Renal cortical epithelial cell (primary cell): ENCODE data around the gene ADAMTS2. TPM values are rescaled to one million over a fixed set of nuclear protein-coding genes. Genes with fewer than 3 reads are reported as not detected.

Experiments used
- DNase-seq: peaks from one replicate; pipeline ENCODE4 v3.0.0-alpha.2; 2011; ENCODE audit warnings: low read depth
- total RNA-seq: library from RNA; depleted of rRNA; stranded (reverse); fragments of >200 nt; gene quantifications from 2 replicates; pipeline ENCODE4 v1.2.3, GENCODE V29; 2014

ADAMTS2 gene
- total RNA-seq, 1 donor from 2014 or later: 4.2 TPM

DNA sequence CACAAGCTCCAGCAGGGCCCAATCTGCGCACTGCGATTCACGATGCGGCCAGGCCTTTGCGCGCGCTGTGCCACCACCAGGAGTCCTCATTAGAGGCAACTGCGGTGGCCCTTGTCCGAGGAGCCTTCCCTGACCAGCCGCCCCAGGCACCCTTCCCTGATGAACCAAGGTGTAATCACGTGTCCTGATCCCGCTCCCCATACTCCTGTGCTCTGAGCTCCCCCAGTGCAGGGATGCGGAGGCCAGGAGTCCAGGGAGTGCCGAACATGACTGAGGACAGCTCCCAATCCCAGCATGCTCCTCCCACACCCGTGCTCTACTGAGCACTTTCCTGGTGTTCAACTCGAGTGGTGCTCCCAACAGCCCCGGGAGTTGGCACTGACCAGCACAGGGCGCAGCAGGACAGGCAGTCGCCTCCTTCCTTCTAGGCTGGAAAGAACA is 150.3 kb downstream of the ADAMTS2 start:
- DNase-seq: no peak

DNA sequence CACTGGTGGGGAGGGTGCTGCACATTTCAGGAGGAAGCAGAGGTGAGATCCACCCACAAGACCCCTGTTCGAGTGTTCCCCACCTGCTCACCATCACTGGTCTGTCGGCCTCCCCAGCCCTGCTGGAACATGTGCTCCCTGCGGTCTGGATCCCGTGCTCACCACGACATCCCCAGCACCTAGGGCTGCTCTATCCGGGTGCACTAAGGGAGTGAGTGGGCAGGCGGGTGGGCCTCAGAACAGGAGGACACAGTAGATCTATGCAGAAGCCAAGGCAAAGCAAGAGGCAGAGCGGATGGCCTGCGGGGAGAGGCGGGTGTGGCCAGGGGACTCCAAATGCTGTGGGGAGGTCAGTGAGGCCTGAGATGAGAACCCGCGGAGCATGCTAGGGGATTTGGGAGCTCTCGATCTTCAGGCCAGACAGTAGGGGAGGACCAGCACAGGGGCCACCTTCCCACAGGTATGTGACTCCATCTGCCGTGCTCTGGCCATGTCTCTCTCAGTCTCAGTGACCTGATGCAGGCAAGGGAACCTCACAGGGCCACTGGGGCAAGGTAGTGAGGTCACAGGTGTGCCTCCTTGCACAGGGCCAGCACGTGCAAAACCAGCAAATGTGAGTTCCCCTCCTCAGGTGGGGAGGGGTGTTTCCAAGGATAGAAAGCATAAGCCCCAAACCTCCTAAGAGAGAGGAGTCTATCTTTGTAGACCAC is 150.9 kb downstream of the ADAMTS2 start:
- no peak for DNase-seq

DNA sequence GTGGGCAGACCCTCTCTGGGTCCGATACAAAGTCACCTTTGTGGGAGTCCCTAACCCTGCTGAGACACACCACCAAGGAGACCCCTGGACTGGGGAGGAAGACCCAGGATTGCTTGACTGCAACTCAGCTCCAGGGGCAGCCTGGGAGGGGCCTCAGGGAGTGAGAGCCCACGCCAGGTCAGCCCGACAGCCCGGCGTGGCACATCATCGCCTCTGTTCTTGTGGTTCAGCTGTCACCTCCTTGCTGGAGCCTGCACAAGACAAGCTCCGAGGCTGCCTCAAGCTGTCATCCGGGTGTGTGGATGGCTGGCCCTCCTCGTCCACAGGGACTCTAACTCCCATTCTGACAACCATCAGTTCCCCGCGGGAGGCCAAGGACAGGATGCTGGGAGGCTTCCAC is 151.5 kb downstream of the ADAMTS2 start:
- no peak for DNase-seq

DNA sequence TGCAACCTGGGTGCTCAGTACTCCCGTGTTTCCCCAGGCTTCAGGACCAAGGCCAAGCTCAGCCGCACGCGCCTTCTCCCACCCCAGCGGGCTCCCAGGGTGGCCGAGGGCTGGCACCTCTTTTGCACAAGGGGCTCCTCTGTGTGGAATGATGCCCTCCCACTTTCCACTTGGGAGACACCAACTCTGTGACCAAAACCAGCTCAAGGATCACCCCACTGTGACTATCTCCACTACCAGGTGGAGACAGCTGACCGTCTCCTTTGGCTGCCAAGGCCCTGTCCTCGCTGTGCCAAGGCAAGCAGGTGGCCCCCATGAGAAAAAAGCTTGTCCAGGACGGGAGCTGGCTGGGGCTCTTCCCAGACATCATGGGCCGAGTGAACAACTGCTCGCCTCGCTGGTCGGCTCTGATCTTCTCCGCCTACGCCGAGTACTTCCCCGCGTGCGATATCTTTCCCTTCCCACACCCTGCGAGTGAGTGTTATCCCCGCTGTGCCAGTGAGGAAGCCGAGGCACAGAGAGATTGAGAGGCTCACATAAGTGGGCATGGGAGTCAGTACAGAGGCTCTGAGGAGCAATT is 152.3 kb downstream of the ADAMTS2 start:
- DNase-seq: no peak

DNA sequence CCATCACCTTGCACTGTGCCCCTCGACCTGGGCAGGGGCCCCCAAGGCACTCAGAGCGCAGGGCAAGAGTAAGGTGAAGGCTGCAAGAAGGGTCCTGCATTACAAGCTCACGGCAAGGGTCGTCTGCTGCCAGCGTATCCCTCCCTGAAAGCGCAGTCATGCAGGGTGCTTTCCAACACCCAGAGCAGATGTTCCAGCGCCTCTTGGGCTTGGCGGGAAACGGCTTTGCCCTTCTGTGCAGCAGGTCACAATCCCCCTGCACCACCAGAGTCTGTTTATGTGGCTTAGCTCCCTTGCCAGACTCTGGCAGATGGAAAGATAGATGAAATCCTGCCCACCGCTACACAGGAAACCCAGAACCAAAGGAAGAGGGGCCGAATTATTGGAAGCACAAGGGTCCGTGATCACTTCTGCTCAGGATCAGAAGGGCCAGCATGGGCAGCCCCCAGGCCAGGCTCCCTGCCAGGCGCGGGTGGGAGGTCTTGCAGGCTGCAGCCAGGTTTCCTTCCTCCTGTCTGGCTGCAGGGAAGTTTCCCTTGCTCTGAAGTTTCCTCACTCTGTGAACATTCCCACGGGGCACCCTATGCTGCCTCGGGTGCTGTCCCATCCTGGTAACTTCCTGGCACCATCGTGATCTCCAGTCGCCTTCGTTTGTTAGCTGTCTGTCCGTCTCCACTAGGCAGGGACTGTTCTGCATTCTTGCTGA is 152.9 kb downstream of the ADAMTS2 start:
- DNase-seq: no peak

DNA sequence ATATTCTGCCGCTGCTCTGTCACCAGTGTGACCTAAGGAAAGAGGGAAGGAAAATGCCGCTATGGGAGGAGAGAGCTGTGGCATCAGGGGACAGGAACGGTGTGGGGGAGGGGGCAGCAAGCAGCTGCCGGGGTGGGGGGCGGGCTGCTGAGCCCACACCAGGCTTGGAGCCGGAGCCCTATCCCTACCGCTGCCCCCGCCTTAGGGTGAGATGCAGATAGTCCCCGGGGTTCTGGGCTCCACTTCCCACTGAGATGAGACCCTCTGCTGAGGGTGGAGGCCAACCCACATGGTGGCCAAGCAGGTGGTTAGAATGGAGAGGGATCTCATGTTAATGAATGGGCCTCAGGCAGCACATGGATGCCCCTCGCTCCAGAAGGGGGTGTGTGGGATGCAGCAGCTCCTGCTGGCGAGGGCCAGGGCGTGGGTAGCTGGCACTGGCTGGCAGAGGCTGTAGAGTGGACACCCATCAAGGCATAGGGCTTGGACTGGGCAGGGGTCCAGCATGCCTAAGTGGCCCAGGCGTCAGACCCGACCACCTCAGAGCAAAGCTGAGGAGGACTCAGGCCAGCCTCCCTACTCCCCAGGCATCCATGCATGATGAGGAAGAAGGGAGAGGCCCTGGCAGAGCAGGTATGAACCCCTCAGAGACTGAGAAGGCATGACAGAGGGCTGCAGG is 153.6 kb downstream of the ADAMTS2 start:
- no peak for DNase-seq

DNA sequence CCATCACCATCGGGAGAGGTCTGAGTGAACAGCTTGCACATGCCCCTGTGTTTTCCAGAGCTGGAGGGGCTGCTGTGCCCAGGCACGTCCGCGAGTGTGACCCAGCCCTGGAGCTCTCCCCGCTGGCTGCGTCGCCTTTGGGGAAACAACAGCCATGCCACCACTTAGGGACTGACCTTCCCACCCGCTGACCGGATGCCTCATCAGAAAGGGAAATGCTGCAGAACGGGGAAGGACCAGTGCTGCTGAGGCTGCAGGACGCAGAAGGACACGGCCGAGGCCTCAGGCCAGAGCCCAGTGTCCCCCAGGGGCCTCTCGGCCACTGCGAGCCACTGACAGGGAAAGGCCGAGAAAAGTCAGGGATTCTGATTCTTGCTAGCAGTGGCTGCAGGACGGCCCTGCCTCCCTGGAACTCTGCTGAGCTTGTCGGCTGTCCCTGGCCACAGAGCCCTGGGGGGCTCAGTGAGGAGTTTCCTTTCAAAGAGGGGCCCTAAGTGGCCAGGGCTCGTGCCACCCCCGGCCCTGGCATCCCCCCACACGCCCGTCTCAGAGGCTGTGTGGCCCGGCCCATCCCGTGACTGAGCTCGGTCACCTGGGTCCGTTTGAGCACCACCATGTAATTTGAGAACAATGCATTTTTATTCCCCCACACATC is 154.3 kb downstream of the ADAMTS2 start:
- no peak for DNase-seq

DNA sequence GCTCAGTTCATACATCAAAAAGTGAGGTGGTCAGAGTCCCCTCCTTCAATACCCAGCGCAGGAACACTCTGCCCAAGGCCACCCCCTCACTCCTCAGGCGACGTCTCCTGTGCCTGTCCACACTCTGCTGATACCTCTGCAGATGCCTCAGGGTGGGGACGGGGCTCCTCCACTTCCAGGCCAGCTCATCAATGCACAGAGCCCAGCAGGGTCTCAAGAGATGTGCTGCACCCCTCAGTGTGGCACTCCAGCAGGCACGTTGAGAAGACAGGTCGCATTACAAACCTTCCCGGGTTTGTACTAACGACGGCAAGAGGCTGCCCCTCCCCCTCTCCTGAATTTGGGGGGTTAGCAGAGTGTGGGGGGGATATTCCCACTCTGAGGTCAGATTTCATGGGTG is 156.6 kb downstream of the ADAMTS2 start:
- DNase-seq: no peak

DNA sequence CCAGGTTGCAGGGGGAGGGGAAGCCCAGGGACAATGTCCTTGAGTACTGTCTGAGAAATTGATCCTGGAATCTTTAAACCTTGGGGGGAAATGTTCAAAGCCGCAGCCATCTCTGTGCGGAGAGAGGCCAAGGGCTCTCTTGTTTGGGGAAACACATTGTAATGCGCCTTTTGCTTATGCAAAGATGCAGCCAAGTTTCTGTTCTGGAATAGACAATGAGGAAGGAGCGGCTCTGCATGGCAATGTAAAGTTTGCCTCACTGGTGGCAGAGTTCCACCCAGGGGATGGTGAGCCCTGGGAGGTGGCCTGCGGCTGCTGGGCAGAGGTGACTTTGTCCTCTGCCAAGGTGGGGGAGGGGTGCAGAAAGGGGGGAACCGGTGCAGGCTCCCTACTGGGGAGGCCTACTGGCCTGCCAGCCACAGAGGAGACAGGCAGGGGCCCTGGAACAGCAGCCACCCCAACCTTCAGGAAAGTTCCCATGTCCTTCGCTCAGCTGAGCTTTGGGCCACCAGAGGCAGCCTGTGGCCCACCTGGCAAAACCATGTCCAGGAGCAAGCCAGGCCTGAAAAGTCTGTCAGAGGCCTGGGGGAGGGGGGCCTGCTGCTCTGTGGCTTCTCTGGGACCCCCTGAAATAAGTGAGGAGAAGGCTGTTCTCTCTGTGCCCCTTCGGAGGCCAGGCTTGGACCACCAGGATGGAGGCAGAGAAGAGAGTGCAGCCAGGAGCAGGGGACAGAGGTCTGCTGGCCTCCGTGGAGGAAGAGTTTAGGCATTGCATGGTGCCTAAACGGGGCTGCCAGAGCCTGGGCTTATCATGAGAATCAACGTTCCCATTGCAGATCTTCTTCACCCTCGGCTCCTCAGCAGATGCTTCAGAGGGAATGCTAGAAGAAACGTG is 157.3 kb downstream of the ADAMTS2 start:
- DNase-seq: no peak

DNA sequence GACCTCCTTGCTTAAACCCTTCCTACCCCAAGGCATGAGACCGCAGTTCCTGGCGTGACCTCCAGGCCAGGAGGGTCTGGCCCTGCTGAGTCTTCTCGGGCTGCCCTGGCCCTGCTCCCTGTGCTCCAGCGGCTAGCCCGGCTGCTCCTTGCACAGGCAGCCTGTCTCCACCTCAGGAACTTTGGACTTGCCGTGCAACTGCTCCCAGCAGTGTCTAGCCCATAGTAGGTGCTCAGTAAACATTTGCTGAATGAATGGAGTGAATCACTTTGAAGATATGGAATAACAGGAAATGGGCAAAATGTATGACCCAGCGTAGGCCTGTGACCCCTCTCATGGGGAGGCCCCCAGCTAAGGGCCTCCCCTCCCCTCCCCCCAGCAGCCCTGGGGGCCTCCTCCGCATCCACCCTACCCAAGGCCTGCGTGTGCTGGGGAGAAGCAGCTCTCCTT is 158.0 kb downstream of the ADAMTS2 start:
- no peak for DNase-seq

DNA sequence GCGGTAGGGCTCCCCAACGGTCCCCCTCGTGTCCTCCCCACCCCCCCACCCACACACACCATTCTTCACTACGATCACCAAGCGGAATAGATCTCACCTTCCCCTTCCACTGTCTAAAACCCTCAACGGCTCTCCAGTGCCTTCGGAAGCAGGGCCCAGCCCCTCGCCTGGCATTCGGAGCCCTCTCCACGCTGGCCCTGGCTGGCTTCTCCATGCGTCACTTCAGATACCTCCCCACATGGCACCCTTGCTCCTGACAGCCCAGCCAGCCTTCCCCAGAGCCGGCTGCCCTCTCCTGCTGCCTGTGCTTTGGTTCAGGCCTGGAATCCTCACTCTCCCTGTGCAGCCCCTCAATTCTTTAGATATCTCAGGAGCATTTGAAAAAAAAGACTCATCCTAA is 158.5 kb downstream of the ADAMTS2 start:
- DNase-seq: no peak

DNA sequence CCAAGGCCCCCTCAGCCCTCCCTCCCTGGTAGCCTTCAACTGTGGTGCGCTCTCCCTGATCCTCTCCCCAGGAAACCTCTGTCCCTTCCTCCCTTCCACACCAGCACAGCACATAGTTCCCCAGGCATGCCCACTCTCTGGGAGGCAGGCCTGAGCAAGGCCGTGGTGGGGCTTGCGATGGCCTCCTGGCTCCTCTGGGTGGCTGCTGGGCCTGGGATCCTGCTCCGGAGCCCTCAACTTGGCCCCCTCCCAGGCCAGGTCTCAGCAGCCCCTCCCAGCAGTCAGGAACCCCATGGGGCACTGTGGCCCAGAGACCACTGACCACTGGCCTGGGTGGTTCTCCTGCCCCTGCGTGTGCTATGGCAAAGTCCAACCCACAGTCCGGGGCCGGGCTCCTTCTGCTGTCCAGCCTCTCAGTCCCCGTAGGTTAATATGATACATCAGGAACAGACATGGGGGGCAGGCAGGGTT is 159.3 kb downstream of the ADAMTS2 start:
- DNase-seq: no peak

DNA sequence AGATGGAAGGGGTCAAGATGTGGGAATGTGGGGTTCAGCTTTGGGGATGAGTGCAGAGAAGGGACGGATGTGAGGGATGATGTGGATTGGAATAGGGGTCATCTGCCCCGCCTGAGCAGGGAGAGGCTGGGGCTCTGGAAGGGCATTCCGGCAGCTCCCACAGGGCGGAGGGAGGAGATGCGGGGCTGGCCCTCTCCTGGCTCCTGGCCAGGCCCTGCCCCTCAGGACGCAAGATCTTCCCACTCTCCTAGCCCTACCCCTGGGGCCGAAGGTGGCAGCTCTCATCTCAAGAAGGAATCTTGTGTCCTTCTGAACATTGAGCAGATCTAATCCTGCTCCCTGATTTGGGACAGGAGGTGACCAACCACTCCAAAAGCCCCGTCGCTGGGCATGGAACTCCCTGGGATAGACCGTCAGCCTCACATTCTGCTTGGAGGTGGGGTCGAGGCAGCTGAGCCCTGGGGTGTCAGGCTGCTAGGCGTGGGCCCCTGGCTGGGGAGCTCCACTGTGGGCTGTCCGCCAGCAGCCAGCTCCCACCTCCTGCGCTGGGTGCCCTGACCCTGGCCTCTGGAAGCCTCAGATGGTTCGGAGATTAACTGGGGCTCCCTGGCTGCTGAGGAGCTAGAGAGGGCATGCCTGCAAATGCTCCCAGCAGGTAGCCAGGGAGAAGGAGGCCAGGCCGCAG is 159.9 kb downstream of the ADAMTS2 start:
- DNase-seq: no peak

DNA sequence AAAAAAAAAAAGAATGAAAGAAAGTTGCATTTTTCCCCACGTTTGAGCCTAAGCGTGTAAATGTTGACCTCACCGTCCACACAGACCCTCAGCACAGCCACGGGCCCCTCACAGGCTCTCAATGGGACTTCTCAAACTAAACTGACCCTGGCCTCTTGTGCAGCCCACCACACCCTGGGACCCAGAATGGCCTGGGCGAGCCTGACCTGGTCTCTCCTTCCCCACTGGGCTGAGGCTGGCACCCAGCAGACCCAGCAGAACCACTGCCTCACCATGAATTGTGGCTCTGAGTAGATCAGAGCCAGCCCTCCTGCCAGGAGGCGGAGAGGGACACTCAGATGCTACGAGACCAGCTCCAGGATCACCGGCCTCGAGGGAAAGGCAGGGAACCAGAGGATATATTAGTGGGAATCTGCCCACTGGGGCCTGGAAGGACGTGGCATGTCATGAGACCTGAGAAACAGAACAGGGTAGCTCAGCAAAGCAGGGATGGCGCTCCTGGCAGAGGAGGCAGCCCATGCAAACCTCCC is 160.7 kb downstream of the ADAMTS2 start:
- DNase-seq: no peak

DNA sequence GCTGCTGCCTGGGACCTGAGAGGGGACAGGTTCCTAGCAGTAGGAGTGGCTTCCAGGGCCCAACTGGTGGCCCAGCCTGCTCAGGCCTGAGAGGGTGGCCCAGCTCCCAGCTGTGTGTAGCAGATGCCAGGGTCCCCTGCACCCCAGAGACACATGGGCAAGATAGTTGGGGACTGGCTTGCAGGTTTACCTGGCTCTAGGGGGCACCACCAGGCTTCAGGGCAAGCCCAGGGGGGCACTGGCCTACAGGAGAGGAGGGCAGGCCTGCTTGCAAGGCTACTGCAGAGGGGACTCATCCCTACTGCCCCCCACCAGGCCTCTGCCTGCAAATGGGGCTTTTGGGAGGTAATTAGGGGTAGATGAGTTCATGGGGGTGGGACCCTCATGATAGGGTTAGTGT is 161.8 kb downstream of the ADAMTS2 start:
- no peak for DNase-seq

DNA sequence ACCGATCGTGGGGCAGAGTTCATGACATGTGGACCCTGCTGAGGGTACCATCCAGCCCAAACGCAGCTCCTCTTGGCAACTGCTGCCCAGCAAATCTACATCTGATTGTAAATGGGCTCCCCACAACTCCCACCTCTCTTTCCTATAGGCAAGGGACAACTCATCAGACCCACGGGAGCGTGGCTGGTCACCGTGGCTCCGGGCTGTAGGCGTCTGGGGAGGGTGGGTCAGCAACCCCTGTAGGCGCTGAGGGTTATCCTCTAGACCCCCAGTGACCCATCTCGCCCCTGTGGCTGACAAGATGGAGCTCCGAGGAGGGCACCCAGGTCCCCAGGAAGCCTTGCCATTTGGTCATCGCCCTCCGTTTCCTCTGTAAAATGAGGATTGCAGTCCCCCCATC is 162.7 kb downstream of the ADAMTS2 start:
- no peak for DNase-seq

DNA sequence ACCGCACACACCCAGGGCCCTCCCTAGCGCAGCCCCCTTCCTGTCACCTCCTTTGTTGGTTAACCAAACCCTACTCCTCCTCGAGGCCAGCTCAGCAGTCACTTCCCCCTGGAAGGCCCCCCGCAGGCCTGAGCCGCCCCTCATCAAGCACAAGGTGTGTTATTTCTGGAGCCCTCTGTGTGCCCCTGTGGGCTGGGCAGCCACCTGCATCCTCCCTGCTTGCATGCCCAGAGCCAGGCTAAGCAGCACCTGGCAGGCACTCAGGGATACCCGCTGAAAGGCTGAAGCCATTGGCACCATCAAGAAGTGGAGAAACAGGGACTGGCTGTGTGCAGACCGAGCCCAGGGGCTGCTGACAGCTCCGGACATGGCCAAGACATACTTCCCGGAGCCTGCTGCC is 163.3 kb downstream of the ADAMTS2 start:
- DNase-seq: no peak

DNA sequence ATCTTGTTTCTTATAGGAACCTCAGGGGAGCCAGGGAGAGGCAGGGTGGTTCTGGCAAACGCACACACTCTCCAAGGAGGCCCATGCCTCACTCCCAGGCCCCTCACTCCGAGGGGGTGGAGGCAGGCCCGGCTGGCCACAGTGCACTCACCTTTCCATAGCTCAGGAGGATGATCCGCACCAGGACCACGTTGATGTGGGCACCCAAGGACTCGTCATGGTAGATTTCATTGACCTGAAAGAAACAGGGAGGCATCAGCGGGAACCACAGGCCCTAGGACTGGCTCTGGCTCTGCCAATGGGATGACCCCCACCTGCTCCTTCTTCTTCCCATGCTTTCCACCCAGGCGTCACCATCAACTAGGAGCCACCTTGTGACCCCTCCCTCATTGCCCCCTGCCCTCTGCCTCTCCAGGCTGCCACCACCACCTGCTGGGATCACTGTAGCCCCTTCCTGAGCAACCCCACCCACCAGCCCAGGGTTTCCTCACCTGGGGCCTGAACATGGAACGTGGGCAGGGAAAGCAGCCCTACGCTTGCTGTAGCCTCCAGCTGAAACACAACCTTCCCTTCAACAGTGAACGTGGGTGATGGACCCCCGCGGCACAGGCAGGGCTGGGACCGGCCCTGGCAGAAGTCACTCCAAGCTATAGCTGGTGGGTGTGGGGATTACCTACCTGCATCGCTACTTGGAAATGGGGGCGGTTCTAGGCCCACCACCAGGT is 164.2 kb downstream of the ADAMTS2 start:
- DNase-seq: no peak

DNA sequence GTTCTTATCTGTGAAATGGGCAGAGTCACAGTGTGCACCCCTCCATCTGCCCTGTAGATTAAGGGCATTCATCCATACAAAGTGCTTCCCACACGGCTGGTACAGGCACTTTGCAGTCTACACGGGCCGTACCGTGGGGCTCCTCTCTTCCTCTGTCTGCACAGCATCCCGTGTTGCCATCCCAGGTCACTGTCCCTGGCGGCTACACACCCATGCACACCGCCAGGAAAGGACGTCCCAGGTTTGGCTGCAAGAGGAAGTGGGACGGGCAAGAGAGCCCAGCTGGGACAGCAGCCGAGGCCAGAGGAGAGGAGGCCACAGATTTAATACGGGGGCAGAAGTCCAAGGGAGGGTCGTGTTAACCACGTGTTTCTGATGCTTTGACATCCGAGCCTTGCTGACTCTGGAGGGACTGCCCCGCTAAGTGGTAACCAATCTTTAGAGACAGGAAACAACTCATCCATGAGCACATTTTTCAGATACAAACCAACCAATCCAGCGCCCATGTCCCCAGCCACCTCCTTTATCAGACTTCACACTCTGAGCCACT is 165.1 kb downstream of the ADAMTS2 start:
- DNase-seq: no peak
